Epithelial cell of proximal tubule (primary cell): Measurements from ENCODE around the gene CAMTA1. TPM values are rescaled to one million over a fixed set of nuclear protein-coding genes. Genes with fewer than 3 reads are reported as not detected.

Experiments
- DNase-seq: peaks from one replicate; pipeline ENCODE4 v3.0.0-alpha.2; 2011; ENCODE audit warnings: low read depth
- H3K4me3 ChIP-seq: 2 replicates; pipeline ENCODE4 v1.5.1; 2011; ENCODE audit warnings: low read depth, mild to moderate bottlenecking, low read length
- CTCF ChIP-seq: conservative IDR thresholded peaks from 2 replicates; pipeline ENCODE4 v1.5.1; 2012; ENCODE audit warnings: low read depth, mild to moderate bottlenecking, low read length
- total RNA-seq: library from RNA; depleted of rRNA; stranded (reverse); fragments of >200 nt; gene quantifications from 2 replicates; pipeline ENCODE4 v1.2.3, GENCODE V29; 2015

The CAMTA1 gene
- total RNA-seq, 1 donor from 2014 or later = 79.2 TPM

- no peak overlapping the region for H3K4me3 ChIP-seq
- TF ChIP-seq CTCF = no peak
- DNase-seq = no peak
Observed at GRCh38 chr1:7365706-7366105, 580.5 kb downstream of the CAMTA1 start.

GRCh38 chr1:7366286-7366954 lies 581.2 kb downstream of the CAMTA1 start:
- TF ChIP-seq CTCF = no peak
- no peak for DNase-seq
- no peak overlapping the region for H3K4me3 ChIP-seq

- H3K4me3 ChIP-seq = no peak overlapping the region
- TF ChIP-seq CTCF = no peak
- DNase-seq = no peak
Observed at GRCh38 chr1:7366955-7367665, 581.9 kb downstream of the CAMTA1 start.

- DNase-seq = no peak
- no peak overlapping the region for H3K4me3 ChIP-seq
- TF ChIP-seq CTCF = no peak
Observed at GRCh38 chr1:7369866-7370265, 584.6 kb downstream of the CAMTA1 start.

GRCh38 chr1:7371926-7372325 lies 586.7 kb downstream of the CAMTA1 start:
- no peak for TF ChIP-seq CTCF
- no peak for DNase-seq
- no peak overlapping the region for H3K4me3 ChIP-seq

- no peak overlapping the region for H3K4me3 ChIP-seq
- no peak for TF ChIP-seq CTCF
- no peak for DNase-seq
Observed at GRCh38 chr1:7372477-7373120, 587.3 kb downstream of the CAMTA1 start.

GRCh38 chr1:7373251-7373650 lies 588.0 kb downstream of the CAMTA1 start:
- H3K4me3 ChIP-seq = no peak overlapping the region
- TF ChIP-seq CTCF = no peak
- no peak for DNase-seq
